Osteoblast (primary cell): ENCODE results near the gene DTX3L. TPM values are rescaled to one million over a fixed set of nuclear protein-coding genes. Genes with fewer than 3 reads are reported as not detected.

ENCODE experiments used
- DNase-seq: peaks from one replicate; pipeline ENCODE4 v3.0.0; 2011; ENCODE audit warnings: low spot score, mixed read lengths; ENCODE audit not compliant: insufficient read length; ENCODE audit errors: missing footprints
- H2AFZ ChIP-seq: 2 replicates; pipeline ENCODE4 v1.6.0; 2011; ENCODE audit warnings: mild to moderate bottlenecking, low read length
- H3K27ac ChIP-seq: 2 replicates; pipeline ENCODE4 v1.5.1; 2011; ENCODE audit warnings: mild to moderate bottlenecking, low read depth, low read length, moderate library complexity
- H3K27me3 ChIP-seq: 2 replicates; pipeline ENCODE4 v1.6.0; 2012; ENCODE audit warnings: mild to moderate bottlenecking, control low read depth, inconsistent platforms, low read length, moderate library complexity; ENCODE audit not compliant: insufficient read depth
- H3K36me3 ChIP-seq: 2 replicates; pipeline ENCODE4 v1.5.1; 2011; ENCODE audit warnings: mild to moderate bottlenecking, low read length, control low read depth, moderate library complexity; ENCODE audit not compliant: insufficient read depth
- H3K4me1 ChIP-seq: 2 replicates; pipeline ENCODE4 v1.5.1; 2011; ENCODE audit warnings: mild to moderate bottlenecking, low read length, control low read depth, moderate library complexity; ENCODE audit not compliant: insufficient read depth
- H3K4me2 ChIP-seq: 2 replicates; pipeline ENCODE4 v1.6.0; 2011; ENCODE audit warnings: mild to moderate bottlenecking, low read length; ENCODE audit not compliant: insufficient read depth
- H3K4me3 ChIP-seq: fragments of 200-600 bp; sonication (generic); 3 replicates; pipeline ENCODE4 v1.5.1; 2012; ENCODE audit warnings: mild to moderate bottlenecking, low read length, inconsistent platforms; ENCODE audit not compliant: insufficient read depth
- H3K79me2 ChIP-seq: 2 replicates; pipeline ENCODE4 v1.6.0; 2012; ENCODE audit warnings: mild to moderate bottlenecking, low read length, control low read depth, inconsistent platforms; ENCODE audit not compliant: insufficient read depth
- H3K9me3 ChIP-seq: 2 replicates; pipeline ENCODE4 v1.5.1; 2011; ENCODE audit warnings: low read depth, low read length, control low read depth
- H4K20me1 ChIP-seq: 2 replicates; pipeline ENCODE4 v1.6.0; 2012; ENCODE audit warnings: mild to moderate bottlenecking, low read length, control low read depth; ENCODE audit not compliant: insufficient read depth
- total RNA-seq: library from RNA; depleted of rRNA; stranded (reverse); fragments of >200 nt; gene quantifications from 2 replicates; pipeline ENCODE4 v1.2.3, GENCODE V29; 2012
- TF ChIP-seq, protein P1 (sequence below): IDR thresholded peaks from 2 replicates; pipeline ENCODE4 v1.5.1; 2011; ENCODE audit warnings: mild to moderate bottlenecking, low read depth, low read length, moderate library complexity; ENCODE audit errors: extremely low read depth

Gene DTX3L
- total RNA-seq, 1 donor = 33.7 TPM

DNA sequence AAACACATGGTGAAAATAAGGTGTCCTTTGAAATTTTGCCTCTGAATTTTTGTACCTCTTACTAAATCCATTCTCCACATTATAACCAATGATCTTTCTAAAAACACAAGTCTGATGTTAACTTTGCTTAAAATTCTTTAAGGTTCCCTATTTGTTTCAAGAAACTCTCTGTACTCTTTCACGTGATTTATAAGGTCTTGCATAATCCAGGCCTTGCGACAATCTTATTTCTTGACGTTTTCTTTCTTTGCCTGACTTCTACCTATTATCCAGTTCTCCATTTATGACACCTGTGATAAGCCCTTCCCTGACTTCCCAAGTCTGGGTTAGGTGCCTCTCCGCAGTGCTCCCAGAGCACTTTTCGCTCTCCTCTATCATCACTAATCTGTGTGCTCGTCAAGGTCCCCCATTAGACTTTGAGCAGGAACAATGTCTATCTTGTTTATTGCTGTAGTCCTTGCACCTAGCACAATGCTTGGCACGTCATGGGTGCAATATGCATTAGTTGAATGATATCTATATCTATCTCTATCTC lies 25.1 kb upstream of the DTX3L start:
- Histone ChIP-seq H3K4me2 (no peak overlapping the region), H3K27ac (no peak overlapping the region), H3K79me2 (no peaks in the 10 kb centered on the region), H3K4me1 (peaks cover 3% of the 10 kb centered on the region), H3K27me3 (no peaks in the 10 kb centered on the region), H3K9me3 (no peaks in the 10 kb centered on the region), H3K36me3 (peaks cover 25% of the 10 kb centered on the region), H3K4me3 (no peak overlapping the region), H4K20me1 (no peaks in the 10 kb centered on the region), H2AFZ (no peak overlapping the region)
- no peak for DNase-seq
- TF ChIP-seq, protein P1, sequence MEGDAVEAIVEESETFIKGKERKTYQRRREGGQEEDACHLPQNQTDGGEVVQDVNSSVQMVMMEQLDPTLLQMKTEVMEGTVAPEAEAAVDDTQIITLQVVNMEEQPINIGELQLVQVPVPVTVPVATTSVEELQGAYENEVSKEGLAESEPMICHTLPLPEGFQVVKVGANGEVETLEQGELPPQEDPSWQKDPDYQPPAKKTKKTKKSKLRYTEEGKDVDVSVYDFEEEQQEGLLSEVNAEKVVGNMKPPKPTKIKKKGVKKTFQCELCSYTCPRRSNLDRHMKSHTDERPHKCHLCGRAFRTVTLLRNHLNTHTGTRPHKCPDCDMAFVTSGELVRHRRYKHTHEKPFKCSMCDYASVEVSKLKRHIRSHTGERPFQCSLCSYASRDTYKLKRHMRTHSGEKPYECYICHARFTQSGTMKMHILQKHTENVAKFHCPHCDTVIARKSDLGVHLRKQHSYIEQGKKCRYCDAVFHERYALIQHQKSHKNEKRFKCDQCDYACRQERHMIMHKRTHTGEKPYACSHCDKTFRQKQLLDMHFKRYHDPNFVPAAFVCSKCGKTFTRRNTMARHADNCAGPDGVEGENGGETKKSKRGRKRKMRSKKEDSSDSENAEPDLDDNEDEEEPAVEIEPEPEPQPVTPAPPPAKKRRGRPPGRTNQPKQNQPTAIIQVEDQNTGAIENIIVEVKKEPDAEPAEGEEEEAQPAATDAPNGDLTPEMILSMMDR = no peak

DNA sequence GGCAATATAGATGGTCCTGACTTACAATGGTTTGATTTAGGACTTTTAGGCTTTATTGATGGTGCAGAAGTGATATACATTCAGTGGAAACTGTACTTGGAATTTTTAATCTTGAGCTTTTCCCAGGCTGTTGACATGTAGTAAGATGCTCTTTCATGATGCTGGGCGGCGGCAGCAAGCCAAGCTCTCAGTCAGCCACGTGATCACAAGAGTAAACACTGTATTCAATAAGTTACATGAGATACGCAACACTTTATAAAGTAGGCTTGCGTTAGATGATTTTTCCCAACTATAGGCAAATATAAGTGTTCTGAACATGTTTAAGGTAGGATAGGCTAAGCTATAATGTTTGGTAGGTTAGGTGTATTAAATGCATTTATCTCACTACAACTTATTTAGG lies 18.0 kb upstream of the DTX3L start:
- Histone ChIP-seq H3K4me1 (no peaks in the 10 kb centered on the region), H3K4me2 (no peak overlapping the region), H3K36me3 (peaks cover 4% of the 10 kb centered on the region), H3K9me3 (no peaks in the 10 kb centered on the region), H3K27ac (no peak overlapping the region), H4K20me1 (no peaks in the 10 kb centered on the region), H3K79me2 (no peaks in the 10 kb centered on the region), H2AFZ (no peak overlapping the region), H3K4me3 (no peak overlapping the region), H3K27me3 (no peaks in the 10 kb centered on the region)
- TF ChIP-seq, protein P1 = no peak
- no peak for DNase-seq

DNA sequence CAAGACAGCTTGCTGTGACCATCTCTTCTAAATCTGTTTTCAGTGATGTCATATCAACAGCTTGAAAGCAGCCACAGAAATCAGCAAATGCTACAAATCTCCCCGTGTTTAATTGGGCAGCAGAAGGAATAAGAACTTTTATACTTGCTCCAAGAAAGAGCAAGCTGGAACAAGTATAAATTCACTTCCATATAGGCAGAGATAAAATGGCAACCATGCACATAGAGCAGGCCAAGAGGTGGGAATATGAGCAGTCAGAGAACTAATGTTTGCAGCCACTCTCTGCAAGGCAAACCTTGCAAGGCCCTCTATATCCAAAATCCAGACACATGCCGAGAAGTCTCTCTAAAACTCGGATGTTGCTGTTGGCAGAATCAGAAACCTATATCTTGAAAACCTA lies 16.1 kb upstream of the DTX3L start:
- Histone ChIP-seq H3K27ac (no peak overlapping the region), H3K79me2 (no peaks in the 10 kb centered on the region), H3K4me2 (no peak overlapping the region), H3K4me1 (no peaks in the 10 kb centered on the region), H3K36me3 (peaks cover 15% of the 10 kb centered on the region), H4K20me1 (no peaks in the 10 kb centered on the region), H3K4me3 (no peak overlapping the region), H3K9me3 (no peaks in the 10 kb centered on the region), H3K27me3 (no peaks in the 10 kb centered on the region), H2AFZ (no peak overlapping the region)
- no peak for DNase-seq
- TF ChIP-seq, protein P1 = no peak

DNA sequence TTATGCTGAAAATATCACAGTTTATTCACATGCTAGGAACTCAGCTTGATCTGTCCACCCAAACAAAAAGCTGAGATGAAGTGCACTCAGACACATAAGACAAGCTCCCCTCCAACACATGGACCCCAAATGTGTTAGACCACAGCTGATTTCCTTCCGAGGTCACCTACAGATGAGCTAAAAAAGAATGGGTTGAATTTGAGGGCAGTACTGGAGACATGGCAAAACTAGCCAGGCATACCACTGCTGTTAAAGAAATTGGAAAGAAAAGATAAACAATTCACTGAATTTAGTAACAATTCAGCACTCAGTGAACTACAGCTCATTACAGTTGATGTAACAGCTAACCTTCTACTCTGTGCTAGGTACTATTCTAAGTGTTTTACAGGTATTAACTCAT lies 15.5 kb upstream of the DTX3L start:
- Histone ChIP-seq H3K4me1 (no peaks in the 10 kb centered on the region), H3K27me3 (no peaks in the 10 kb centered on the region), H3K27ac (no peak overlapping the region), H3K36me3 (peaks cover 15% of the 10 kb centered on the region), H3K4me3 (no peak overlapping the region), H4K20me1 (no peaks in the 10 kb centered on the region), H2AFZ (no peak overlapping the region), H3K9me3 (no peaks in the 10 kb centered on the region), H3K79me2 (no peaks in the 10 kb centered on the region), H3K4me2 (no peak overlapping the region)
- TF ChIP-seq, protein P1 = no peak
- DNase-seq = no peak
